Left ventricle myocardium inferior (tissue), 1 donor: ENCODE results near the gene PLXNA2. TPM values are rescaled to one million over a fixed set of nuclear protein-coding genes. Genes with fewer than 3 reads are reported as not detected.

ENCODE experiments used
- DNase-seq: peaks from one replicate; pipeline ENCODE4 v3.0.0-alpha.2; 2020
- H3K27ac ChIP-seq: fragments of 200-600 bp; replicated peaks from 2 replicates; pipeline ENCODE4 v1.8.0; 2021
- H3K27me3 ChIP-seq: fragments of 200-600 bp; 2 replicates; pipeline ENCODE4 v1.8.0; 2021; ENCODE audit warnings: low read depth
- H3K36me3 ChIP-seq: fragments of 200-600 bp; 2 replicates; pipeline ENCODE4 v1.8.0; 2021
- H3K4me1 ChIP-seq: fragments of 200-600 bp; 2 replicates; pipeline ENCODE4 v1.8.0; 2021
- H3K4me3 ChIP-seq: fragments of 200-600 bp; 2 replicates; pipeline ENCODE4 v1.8.0; 2021; ENCODE audit warnings: mild to moderate bottlenecking, moderate library complexity
- H3K9me3 ChIP-seq: fragments of 200-600 bp; replicated peaks from 2 replicates; pipeline ENCODE4 v1.8.0; 2021
- intact Hi-C: fragments of 100-400 bp; cut with micrococcal nuclease; formaldehyde crosslinking; loops from one replicate; pipeline ENCODE4 v1.11.0; 2022
- total RNA-seq: library from RNA; stranded (reverse); fragmentation: NEBNext Ultra II Directional; extraction: Animal tissue kit (Norgen Biotek cat#: 25700); gene quantifications from one replicate; pipeline ENCODE4 v1.2.1, GENCODE V29; 2021
- TF ChIP-seq, protein P1 (sequence below): fragments of 200-600 bp; IDR thresholded peaks from 2 replicates; pipeline ENCODE4 v1.8.0; 2021; ENCODE audit warnings: antibody characterized with exemption, mild to moderate bottlenecking, borderline replicate concordance
- donor health status: DM: no; HTN: yes; CAD: no; lungs with severe emphysema.

Gene PLXNA2
- total RNA-seq, 1 donor from 2014 or later = 29.1 TPM

DNA sequence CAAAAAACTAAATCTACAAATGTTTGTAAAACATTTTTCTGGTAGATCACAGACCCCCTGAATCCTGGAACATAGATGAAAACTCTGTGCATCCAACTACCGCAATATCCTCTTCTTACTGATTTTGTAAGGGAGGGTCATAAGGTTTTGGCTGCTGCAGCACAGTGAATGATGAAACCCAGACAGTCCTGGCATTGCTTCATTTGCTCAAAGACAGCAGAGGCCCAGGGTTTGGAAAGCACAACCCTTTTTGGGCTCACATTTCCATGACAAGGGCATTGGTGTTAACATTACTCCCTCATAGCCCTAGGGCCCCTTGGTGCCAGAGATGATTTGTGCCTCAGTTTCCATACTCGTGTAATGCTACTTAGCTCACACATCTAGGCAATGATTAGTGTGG is 51.2 kb downstream of the PLXNA2 start:
- peaks cover 14% of the 10 kb centered on the region for H3K4me1 ChIP-seq
- TF ChIP-seq, protein P1, sequence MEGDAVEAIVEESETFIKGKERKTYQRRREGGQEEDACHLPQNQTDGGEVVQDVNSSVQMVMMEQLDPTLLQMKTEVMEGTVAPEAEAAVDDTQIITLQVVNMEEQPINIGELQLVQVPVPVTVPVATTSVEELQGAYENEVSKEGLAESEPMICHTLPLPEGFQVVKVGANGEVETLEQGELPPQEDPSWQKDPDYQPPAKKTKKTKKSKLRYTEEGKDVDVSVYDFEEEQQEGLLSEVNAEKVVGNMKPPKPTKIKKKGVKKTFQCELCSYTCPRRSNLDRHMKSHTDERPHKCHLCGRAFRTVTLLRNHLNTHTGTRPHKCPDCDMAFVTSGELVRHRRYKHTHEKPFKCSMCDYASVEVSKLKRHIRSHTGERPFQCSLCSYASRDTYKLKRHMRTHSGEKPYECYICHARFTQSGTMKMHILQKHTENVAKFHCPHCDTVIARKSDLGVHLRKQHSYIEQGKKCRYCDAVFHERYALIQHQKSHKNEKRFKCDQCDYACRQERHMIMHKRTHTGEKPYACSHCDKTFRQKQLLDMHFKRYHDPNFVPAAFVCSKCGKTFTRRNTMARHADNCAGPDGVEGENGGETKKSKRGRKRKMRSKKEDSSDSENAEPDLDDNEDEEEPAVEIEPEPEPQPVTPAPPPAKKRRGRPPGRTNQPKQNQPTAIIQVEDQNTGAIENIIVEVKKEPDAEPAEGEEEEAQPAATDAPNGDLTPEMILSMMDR = no peak
- H3K27me3 ChIP-seq = no peaks in the 10 kb centered on the region
- no peak for DNase-seq
- no peak overlapping the region for H3K27ac ChIP-seq
- H3K4me3 ChIP-seq = no peak overlapping the region
- H3K9me3 ChIP-seq = no peaks in the 10 kb centered on the region
- intact Hi-C loops = no loop called here
- H3K36me3 ChIP-seq = peaks cover 12% of the 10 kb centered on the region

DNA sequence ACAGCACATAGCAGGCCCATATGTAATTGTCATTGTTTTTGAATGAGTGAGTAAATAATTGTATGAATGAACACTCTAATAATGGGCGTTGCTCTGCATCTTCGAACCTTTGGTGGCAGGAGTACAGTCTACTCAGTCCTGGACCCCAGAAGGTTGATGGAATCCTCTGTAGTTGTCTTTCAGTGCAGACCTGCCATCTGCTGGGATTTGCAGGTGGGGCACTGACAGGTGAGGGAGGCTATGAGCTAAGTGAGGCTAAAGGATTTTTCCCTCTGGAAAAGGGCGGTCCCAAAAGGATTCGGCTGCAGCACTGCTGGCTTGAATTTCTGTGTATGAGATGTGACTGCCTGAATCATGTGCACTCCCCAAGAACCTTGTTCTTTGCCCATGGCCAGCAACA is 53.4 kb downstream of the PLXNA2 start:
- intact Hi-C loops = no loop called here
- Histone ChIP-seq H3K36me3 (no peaks in the 10 kb centered on the region), H3K27me3 (no peaks in the 10 kb centered on the region), H3K4me3 (no peak overlapping the region), H3K27ac (no peak overlapping the region), H3K9me3 (no peaks in the 10 kb centered on the region), H3K4me1 (peaks cover 27% of the 10 kb centered on the region)
- TF ChIP-seq, protein P1 = no peak
- DNase-seq = no peak

DNA sequence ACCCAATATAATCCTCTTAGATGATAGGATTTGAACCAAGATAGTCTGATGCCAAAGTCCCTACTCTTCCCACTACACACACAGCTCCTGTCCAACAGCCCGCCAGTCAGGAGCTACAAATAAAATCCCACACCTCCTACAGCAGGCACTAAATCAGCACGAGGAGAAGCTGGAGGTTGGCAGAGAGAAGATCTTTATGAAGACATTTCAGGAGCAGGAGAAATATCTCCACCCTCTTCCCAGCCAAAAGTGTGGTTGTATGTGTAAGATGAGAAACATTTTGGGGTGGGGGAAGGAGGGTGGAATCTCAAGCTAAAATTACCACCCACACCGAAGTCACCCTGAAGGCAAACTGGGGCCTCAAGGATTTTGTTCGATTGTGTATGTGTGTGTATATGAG is 54.5 kb downstream of the PLXNA2 start:
- TF ChIP-seq, protein P1 = no peak
- intact Hi-C loops = no loop called here
- no peak overlapping the region for H3K27ac ChIP-seq
- no peak overlapping the region for H3K4me3 ChIP-seq
- H3K36me3 ChIP-seq = no peaks in the 10 kb centered on the region
- no peaks in the 10 kb centered on the region for H3K9me3 ChIP-seq
- no peak for DNase-seq
- H3K4me1 ChIP-seq = peaks cover 38% of the 10 kb centered on the region
- H3K27me3 ChIP-seq = no peaks in the 10 kb centered on the region

DNA sequence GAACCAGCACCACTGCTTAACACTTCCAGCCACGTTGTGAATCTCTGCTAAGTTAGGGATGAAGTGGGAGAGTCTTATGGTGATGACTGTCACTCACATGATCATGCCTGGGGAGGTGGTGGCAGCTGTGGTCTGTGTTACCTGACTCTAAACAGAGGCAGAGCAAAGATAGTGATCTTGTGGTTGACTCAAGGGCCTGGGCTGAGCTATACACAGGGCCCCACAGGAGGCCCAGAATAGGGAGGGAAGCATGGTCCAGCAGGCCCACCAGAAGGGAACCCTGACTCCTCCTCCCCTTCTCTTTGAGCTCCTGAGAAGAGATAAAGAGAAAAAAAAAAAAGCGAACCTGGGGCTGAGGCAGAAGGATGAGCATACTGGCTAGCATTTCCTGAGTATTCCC is 55.0 kb downstream of the PLXNA2 start:
- intact Hi-C loops = no loop called here
- Histone ChIP-seq H3K36me3 (no peaks in the 10 kb centered on the region), H3K4me3 (no peak overlapping the region), H3K9me3 (no peaks in the 10 kb centered on the region), H3K27ac (no peak overlapping the region), H3K27me3 (no peaks in the 10 kb centered on the region), H3K4me1 (peaks cover 44% of the 10 kb centered on the region)
- no peak for DNase-seq
- TF ChIP-seq, protein P1 = no peak

DNA sequence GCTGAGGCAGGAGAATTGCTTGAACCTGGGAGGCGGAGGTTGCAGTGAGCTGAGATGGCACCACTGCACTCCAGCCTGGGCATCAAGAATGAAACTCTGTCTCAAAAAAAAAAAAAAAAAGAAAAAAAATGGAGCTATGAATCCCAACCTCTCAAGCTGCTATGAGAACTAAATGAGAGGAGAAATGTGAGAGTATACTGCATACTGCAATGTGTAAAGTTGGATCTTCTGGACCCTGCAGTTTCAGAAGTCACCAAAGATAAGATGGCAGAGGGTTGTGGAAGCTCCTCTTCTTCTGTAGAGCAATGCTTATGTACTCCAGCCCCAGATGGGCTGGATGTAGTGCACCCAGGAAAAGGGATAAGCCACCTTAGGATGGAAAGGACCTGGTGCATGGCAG is 55.6 kb downstream of the PLXNA2 start:
- Histone ChIP-seq H3K36me3 (no peaks in the 10 kb centered on the region), H3K27me3 (no peaks in the 10 kb centered on the region), H3K4me1 (peaks cover 48% of the 10 kb centered on the region), H3K4me3 (no peak overlapping the region), H3K27ac (no peak overlapping the region), H3K9me3 (no peaks in the 10 kb centered on the region)
- intact Hi-C loops = no loop called here
- TF ChIP-seq, protein P1 = no peak
- no peak for DNase-seq

DNA sequence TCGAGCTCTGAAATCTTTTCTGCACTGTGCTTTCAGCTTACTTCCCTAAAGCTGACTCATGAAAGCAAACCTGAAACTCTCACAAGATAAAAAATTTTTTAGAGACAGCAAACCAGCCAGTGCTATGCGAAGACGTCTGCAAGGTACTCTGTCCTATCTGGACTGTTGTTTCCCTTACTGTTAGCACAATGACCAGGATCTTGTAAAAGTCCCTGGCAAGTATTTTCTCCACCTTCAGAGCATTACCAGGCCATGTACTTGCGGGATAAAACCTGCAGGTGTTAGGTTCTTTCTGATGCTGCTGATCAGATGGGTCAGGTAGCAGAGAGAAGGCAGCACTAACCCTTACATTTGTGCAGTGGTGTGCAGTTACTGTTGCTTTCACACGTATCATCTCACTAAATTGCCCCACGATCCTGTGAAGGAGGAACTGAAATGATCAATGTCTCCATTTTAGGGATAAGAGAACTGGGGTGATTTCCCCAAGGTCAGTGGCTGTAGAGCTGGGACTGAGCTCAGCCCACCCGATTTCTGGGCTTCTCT is 56.6 kb downstream of the PLXNA2 start:
- Histone ChIP-seq H3K36me3 (no peaks in the 10 kb centered on the region), H3K9me3 (no peaks in the 10 kb centered on the region), H3K27ac (no peak overlapping the region), H3K4me1 (peaks cover 48% of the 10 kb centered on the region), H3K27me3 (no peaks in the 10 kb centered on the region), H3K4me3 (no peak overlapping the region)
- intact Hi-C loops = no loop called here
- DNase-seq = no peak
- TF ChIP-seq, protein P1 = no peak
